Right kidney (tissue), 1 donor: Measurements from ENCODE around the gene GREM2.

Source experiments
- DNase-seq: peaks from one replicate; pipeline ENCODE4 v3.0.0-alpha.2; 2016

Gene GREM2

GRCh38 chr1:240610636-240611035, 1.3 kb downstream of the GREM2 start:
- no peak for DNase-seq

- DNase-seq, result no peak
These were observed 2.4 kb downstream of the GREM2 start for GRCh38 chr1:240609527-240610060.

GRCh38 chr1:240608707-240609106, 3.2 kb downstream of the GREM2 start:
- DNase-seq, result no peak

GRCh38 chr1:240607006-240607405, 4.9 kb downstream of the GREM2 start:
- DNase-seq, result no peak

GRCh38 chr1:240602189-240602588, 9.8 kb downstream of the GREM2 start:
- DNase-seq, result no peak

- no peak for DNase-seq
These were observed 12.1 kb downstream of the GREM2 start for GRCh38 chr1:240599830-240600229.

GRCh38 chr1:240599299-240599698, 12.7 kb downstream of the GREM2 start:
- no peak for DNase-seq

- no peak for DNase-seq
These were observed 13.5 kb downstream of the GREM2 start for GRCh38 chr1:240598216-240599001.

GRCh38 chr1:240597153-240597745, 14.7 kb downstream of the GREM2 start:
- DNase-seq, result no peak

- no peak for DNase-seq
These were observed 16.5 kb downstream of the GREM2 start for GRCh38 chr1:240595476-240595875.

- DNase-seq, result no peak
These were observed 20.4 kb downstream of the GREM2 start for GRCh38 chr1:240591564-240591963.

GRCh38 chr1:240591078-240591477, 20.9 kb downstream of the GREM2 start:
- DNase-seq, result no peak

GRCh38 chr1:240589585-240590110, 22.3 kb downstream of the GREM2 start:
- no peak for DNase-seq

- DNase-seq, result no peak
These were observed 25.9 kb downstream of the GREM2 start for GRCh38 chr1:240586006-240586405.

- DNase-seq, result no peak
These were observed 29.0 kb downstream of the GREM2 start for GRCh38 chr1:240582953-240583352.

GRCh38 chr1:240579511-240579910, 32.4 kb downstream of the GREM2 start:
- DNase-seq, result no peak

GRCh38 chr1:240577095-240577494, 34.9 kb downstream of the GREM2 start:
- DNase-seq, result no peak

GRCh38 chr1:240575981-240576662, 35.8 kb downstream of the GREM2 start:
- peak; percentile 12 for DNase-seq

- no peak for DNase-seq
These were observed 39.6 kb downstream of the GREM2 start for GRCh38 chr1:240572328-240572727.

GRCh38 chr1:240571782-240572181, 40.2 kb downstream of the GREM2 start:
- no peak for DNase-seq

GRCh38 chr1:240567066-240567465, 44.9 kb downstream of the GREM2 start:
- no peak for DNase-seq

GRCh38 chr1:240562779-240563178, 49.2 kb downstream of the GREM2 start:
- no peak for DNase-seq

- no peak for DNase-seq
These were observed 49.8 kb downstream of the GREM2 start for GRCh38 chr1:240562111-240562590.
